ENCODE measurements around the gene HIBADH.
"Not testable (repeated sequence)": the region's sequence is repeated elsewhere in the genome, so short reads cannot be mapped to it uniquely, and the experiment has no call there.

Gene HIBADH

DNA sequence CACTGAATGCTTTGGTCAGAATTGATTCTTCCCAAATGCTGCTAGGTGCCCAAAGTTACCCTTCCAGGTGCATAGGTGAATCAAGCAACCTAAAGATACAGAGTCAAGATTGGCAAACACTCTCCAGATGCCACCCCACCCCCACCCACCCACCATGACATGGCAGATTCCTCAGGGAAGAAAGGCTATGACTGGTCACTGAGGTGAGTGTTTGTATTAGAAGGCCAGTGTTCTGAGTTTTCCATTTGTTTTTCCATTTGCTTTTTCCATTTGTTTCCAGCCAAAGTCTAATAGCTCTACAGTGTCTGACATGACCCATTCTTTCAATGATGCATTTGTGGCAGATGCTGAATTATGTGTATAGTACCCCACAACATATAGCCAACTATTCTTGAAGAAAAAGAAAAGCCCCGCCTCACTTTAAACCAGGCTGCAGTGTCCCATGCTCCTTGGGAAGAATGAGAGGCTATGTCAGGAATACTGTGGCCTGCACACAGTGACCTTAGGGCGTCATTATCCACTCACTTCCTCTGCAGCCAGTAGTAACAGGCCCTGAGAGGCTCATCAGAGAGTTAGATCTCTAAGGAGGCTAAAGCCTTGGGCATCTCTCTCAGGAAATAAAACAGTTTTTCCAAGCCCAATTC lies 16.1 kb upstream of the HIBADH start:
- no peak for DNase-seq

DNA sequence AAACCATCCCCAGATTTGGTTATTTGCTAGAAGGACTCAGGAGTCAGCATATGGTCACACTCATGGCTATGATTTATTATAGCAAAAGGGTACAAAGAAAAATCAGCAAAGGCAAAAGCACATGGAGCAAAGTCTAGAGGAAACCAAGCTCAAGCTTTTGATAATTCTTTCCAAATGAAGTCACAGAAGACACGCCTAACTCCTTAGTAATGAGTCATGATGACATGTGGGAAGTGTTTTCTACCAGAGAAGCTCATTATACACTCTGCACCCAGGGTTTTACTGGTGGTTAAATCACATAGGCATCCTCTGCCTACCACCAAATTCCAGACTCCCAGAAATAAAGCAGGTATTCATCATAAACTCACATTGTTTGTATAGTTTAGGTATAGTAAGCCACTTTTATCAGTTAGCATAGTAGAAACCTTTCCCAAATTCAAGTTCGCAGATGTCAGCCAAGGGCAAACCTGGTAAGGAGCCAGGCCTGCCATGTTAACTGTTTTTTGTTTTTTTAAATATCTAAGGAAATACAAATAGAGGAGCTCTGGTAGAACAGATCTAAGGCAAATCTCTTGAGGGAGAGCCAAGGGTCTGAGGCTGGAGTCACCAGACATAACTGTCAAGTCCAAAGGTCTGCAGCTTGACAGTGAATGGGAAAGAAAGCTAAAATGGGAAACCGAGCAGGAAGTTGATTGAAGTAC lies 15.4 kb upstream of the HIBADH start:
- no peak for DNase-seq

DNA sequence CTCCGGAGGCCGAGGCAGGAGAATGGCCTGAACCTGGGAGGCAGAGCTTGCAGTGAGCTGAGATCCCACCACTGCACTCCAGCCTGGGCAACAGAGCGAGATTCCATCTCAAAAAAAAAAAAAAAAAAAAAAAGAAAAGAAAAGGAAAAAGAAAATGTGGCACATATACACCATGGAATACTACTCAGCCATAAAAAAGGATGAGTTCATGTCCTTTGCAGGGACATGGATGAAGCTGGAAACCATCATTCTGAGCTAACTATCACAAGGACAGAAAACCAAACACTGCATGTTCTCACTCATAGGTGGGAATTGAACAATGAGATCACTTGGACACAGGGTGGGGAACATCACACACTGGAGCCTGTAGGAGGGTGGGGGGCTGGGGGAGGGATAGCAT lies 11.4 kb upstream of the HIBADH start:
- DNase-seq, result not testable (repeated sequence)

DNA sequence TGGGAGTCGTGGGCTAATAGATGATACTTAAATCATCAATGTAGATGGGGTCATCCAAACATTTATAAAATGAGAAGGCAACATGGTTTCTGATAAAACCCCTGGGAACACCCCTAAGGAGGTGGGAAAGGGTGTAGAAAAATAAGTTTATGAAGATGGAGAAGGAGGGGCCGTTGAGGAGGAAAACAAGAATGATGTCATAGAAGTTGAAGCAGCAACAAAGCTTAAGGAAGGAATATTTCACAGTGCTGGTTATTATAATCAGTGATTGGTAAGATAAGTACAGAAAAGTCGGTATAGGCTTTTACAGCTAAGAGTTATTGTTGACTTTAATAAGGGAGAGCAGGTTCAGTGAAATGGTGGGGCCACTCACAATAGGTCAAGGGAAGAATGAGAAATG lies 9.0 kb upstream of the HIBADH start:
- no peak for DNase-seq

DNA sequence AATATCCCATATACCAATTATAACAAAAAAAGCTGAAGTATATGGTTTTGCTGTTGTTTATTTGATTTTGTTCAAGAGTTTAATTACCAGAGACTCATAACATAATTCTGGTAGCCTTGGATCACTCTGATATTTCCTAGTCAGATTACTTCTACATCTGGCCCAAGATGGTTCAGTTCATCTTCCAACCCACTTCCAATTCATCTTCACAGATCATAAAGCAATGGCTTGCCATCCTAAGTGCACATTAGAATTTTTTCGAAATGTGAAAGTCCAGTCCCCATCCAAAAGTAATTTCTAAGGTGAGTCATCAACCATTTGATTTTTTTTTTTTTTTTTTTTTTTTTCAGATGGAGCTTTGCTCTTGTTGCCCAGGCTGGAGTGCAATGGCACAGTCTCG lies 8.0 kb upstream of the HIBADH start:
- DNase-seq, result no peak

DNA sequence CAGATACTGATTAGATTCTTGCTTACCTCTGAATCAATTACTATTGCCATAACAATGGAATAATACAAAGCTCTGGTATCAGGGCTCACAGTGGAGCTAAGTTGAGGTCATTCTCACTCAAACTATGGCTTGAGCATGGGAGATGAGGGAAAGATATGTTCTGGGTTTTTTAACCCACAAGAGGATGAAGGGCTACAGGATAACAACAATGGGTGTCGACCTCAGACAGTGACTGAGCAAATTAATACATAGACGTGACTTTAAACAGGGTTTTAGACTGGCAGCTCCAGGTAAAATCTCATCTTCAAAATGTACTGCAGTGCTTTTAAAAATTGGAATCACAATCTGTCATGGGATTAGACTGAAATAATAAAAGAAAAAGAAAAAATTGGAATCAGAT lies 7.5 kb upstream of the HIBADH start:
- DNase-seq, result no peak

DNA sequence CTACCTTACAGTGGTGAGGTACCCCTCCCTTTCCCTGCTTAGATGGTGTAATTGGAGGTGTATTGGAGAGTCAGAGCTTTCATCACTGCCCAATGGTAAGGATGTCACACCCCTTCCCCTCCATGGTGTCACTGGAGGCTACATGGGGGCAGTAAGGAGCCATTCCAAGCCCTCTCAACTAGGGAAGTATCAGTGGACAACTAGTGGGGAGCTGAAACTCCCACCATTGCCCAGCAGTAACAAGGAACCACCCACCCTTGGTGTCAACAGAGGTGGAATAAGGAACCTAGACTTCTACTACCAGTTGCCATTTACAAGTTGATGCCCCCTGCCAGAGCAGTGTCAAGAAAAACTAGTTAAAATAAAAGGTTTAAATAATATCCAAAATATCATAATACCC lies 2.8 kb upstream of the HIBADH start:
- DNase-seq, result no peak

DNA sequence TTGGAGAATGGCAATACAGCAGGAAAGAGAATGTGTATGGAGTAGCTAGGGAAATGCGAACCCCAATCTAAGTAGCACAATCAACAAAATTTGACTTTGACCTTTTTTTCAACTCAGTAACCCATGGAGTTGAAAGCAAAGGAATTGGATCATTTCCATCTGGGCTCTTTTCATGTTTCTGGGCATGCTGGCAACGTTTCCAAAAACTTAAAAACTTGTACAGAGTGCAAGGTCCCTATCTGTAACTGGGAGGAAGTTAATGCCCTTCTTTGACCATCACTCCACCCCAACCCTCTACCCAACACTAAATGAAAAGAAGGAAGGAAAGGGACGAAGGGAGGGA lies 1.3 kb upstream of the HIBADH start:
- DNase-seq, result no peak

DNA sequence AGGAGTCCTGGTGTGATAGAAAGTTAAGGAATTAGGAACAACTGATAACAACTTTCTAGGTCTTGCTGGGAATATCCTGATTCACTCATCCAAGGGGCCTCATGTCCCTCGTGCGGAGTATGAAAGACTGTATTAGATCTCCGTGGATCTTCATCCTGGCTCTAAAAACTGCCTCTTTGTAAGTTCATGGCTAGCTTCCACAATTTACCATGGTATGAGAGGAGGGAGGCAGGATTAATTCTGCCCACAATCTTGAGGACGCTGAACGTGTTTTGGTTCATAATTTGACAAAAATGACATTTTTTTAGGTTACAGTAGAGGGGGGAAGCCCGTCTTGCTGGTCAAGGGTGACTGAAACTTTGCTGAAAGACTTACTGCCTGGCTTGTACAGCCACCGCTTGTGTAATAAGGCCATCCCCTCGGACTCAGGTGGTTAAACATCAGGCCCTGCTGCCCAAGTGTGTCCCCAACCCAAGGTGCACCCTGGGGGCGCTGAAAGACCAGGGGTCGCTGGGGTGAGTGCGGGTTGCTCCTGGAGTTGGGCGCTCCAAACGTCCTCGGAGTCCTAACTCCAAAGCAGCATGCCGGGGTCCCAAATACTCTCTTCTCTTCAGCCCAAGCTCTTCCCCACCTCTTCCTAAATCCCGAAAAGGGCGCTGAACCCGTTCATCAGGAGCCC lies 733 bp downstream of the HIBADH start:
- no peak for DNase-seq

DNA sequence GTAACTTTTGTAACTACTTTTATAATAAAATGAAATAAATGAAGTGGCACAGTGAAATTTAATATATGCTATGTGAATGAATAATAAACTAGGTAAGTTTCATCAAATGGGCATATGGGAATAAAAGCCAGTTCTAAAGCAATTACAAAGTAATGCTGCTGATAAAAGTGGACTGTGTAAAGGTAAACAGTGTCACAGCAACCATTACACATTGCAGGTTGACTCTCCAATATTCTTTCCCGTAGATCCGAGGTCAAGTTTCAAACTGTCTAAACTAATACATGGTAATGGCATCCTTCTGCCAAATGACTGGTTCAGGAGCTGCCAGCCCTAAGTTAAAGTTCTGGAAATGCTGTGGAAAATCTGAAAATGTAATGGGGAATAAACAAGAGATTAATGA lies 6.0 kb downstream of the HIBADH start:
- no peak for DNase-seq

DNA sequence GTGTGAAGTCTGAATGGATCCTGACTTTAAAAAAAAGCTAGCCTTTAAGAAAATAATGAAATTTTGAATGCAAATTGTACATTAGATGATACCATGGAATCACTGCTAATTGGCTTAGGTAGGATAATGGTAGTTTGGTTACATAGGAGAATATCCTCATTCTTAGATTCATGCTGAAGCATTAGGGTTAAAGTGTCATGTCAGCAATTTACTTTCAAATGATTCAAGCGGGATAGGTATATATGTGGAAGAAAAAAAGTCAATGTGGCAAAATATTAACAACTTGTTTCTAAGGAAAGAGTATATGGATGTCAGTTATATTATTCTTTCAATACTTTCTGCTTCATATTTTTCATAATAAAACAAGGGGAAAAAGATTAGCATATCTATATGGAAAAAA lies 7.5 kb downstream of the HIBADH start:
- DNase-seq, result no peak

DNA sequence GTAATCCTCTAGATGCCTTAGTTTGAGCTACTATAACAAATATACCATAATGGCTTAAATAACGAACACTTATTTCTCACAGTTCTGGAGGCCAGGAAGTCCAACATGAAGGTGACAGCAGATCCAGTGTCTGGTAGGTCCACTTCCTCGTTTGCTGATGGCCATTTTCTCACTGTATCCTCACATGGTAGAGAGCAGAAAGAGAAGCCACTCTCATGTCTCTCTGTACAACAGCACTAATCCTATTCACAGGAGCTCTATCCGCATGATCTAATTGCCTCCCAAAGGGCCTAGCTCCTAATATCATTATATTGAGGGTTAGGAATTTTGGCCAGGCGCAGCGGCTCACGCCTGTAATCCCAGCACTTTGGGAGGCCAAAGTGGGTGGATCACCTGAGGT lies 10.2 kb downstream of the HIBADH start:
- no peak for DNase-seq

DNA sequence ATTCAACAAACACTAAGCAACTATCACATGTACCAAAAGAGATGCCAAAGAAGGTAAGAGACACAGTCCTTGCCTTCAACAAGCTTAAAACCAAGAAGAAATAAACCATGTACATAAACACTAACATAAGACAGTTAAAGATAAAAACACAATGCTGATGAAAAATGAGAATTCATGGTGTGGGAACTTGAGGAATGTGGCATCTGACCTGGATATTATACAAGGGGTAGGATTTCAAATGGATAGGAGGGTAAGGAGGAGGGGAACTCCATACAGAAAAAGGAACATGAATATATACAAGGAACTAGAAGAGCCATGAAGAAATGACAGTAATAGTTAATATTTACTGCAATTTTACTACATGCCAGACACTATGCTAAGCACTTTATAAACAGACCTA lies 11.0 kb downstream of the HIBADH start:
- DNase-seq, result no peak

DNA sequence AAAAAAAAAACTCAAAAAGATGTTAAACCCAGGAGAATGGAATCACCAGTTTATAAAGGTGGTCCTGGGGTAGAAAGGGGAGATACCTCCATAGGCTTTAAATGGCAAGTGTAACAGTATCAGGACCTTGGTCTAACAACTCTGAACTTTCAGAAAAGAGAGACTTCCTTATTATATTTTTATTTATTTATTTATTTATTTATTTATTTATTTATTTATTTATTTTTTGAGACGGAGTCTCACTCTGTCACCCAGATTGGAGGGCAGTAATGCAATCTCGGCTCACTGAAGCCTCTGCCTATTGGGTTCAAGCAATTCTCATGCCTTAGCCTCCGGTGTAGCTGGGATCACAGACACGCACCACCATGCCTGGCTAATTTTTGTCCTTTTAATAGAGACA lies 12.4 kb downstream of the HIBADH start:
- DNase-seq, result no peak

DNA sequence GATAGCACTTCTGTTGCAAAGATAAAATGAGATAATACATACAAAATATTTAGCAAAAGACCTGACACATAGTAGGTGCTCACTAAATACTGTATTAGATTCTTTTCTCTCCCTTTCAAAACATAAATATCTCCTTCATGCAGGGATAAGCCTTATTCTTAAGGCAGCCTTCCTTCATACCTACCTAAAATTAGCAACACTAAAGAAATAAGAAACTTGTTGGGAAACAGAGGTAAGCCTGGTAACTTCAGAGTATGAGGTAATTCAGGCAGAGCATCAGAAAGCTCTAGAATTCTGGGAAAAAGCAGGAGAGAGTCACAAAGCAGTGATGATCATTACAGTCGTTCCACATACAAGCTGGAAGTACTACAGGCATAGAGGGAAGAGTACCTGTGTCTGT lies 15.2 kb downstream of the HIBADH start:
- no peak for DNase-seq

DNA sequence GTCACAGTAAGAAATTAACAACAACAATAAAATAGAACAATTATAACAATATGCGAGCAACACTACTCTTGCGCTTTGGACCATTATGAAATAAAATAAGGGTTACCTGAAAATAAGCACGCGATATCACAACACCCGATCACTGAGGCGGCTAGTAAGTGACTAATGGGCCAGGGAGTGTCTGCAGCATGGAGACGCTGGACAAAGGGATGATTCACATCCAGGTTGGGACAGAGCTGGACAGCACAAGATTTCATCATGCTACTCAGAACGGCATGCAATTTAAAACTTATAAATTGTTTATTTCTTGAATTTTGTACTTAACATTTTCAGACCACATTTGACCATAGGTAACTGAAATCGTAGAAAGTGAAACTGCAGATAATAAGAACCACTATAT lies 15.6 kb downstream of the HIBADH start:
- no peak for DNase-seq

DNA sequence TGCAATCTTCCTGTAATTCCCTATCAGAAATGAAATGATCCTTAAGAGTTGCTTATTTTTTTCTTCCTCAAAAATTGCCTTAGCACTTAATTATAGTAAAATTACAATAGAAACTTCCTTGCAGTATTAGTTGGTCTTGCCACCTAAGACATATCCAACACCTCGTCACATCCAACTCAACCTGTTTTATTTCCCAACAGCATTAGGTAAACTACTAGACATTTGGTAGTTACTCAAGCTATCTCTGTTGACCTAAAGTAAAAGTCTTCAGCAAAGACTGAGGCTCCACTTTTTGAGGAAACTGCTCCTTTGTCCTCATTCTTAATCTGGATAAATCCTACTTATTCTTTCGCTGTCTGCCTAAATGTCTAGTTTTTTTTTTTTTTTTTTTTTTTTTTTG lies 20.4 kb downstream of the HIBADH start:
- DNase-seq, result no peak

DNA sequence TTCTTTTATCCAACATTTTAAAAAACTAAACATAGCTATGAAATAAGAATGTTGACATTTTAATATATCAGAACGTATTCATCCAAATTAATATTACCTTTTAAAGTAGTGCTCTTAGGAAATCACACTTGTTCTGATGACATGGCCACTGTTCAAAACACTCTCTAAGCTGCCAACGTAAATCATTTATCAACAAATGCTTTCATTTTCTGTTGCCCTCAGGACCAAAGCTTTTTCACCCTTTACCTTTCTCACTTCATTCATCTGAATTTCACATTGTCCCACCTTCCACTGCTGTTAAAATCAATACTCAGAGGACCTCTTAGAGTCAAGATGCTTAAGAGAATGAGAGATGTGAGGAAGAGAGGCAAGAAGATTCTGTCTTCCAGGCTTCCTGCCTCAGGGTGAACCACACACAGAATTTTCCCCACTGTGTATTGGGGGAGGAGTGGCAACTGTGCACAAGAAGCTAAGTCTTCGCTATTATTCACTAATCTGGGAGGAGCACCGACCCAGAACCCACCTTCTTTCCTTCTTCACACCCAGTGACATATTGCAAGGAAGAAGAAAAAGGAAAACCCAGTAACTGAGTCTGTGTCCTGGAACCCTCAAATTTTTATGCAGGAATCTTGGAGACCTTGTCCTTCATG lies 21.0 kb downstream of the HIBADH start:
- DNase-seq, result no peak

DNA sequence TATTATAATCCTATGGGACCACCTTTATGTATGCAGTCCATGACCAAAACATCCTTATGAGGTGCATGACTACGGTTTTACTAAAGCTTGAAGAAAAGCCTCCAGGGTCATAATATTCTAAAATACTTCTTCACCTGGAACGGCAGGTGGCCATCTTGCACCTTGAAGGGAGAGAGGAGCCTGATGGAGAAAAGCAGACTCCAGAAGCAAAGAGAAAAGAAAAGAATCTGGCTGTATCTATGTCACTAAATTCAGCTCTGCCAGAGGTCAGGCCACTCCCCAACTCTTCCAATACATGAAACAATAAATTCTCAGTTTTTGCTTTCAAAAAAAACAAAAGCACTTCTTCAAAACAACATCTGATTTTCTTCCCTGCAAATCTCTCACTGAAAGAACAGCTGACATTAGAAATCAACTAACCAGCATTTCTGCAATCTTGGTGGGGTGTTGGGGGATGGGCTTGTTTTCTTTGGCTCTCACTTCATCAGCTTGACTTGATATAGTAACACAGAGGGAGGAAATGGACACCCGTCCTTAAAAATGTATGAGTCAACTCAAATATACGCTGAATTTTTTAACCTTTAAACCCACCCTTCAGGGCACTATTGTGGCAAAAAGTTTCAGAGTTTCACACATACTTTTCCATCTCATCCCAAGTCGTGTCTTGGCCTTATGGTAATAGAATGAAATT lies 21.7 kb downstream of the HIBADH start:
- no peak for DNase-seq

DNA sequence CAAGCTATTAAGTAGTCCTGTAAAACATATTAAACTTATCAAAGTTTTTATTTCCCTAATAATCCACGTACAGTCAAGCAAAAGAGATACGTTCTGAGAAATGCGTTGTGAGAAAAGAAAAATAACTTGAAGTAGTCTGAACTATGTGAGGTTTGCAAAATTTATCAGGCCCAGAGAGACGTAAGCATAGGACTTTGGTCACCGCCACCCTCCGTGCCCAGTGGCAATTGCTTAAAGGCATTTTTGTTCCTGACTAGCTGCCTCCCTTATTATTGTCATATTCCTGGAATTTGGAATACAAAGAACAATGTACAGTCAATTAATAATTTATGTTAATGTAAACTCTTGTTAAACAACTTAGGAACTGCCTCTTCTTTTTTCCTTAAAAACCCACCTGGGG lies 22.8 kb downstream of the HIBADH start:
- no peak for DNase-seq

DNA sequence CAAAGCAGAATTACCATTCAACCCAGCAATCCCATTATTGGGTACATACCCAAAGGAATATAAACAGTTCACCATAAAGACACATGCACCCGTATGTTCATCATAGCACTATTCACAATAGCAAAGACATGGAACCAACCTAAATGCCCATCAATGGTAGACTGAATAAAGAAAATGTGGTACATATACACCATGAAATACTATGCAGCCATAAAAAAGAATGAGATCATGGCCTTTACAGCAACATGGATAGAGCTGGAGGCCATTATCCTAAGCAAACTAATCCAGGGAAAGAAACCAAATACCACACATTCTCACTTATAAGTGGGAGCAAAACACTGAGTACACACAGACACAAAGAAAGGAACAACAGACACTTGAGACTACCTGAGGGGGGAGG lies 23.6 kb downstream of the HIBADH start:
- DNase-seq, result not testable (repeated sequence)

DNA sequence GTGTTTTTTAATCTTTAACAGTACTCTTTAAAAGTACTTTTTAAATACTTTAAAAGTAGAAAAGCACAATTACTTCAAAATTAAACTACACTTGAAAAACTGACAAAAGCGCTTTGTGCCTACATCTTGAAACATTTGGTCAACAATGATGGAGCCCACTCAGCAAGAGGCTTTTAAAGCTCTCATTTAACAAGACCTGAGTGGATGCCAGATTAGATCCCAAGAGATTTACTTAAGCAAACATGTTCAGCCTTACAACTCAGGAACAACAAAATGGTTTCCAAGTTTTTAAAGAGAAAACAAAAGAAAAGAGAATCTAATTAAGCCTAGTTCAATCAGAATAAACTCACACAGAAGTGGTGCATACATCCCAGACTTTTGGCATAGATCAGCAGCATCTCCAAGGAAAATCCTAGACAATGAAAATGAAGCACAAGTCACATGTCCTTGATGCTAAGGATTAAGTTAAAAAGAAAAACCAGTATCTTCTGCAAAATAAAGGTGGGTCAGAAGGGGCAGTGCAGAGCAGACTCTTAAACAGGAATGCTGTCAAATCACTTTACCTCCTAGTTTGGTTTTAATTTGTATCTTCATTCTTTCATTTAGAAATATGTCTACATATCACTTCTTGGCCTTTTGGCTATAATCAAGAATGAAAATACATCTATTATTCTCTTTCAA lies 26.2 kb downstream of the HIBADH start:
- DNase-seq, result no peak

DNA sequence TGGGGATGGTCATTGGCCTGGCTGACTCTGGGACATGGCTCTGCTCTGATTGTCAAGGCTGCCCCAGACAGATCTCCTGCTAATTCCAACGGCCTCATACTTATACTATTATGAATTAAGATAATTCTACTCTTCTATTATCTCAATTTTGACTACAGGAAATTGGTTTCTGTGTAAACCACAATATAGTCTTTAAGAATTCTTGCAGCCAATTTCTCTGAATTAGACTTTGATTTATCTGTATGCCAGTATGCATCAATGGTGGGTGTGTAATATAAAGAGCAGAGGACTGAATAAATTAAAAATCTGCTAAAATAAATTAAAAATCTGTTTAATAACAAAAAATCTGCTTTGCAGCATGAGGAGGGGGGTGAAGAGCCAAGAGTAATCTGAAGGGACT lies 27.0 kb downstream of the HIBADH start:
- DNase-seq, result no peak

All from NCI-H1417 treated with DMSO at 0.1 percent for 48 hours (cell line).